Measurements from ENCODE around the gene CHCHD6. TPM values are rescaled to one million over a fixed set of nuclear protein-coding genes. Genes with fewer than 3 reads are reported as not detected.

CHCHD6 gene
- total RNA-seq, 2 donors from 2014 or later: 8.4 to 10.9 TPM

DNA sequence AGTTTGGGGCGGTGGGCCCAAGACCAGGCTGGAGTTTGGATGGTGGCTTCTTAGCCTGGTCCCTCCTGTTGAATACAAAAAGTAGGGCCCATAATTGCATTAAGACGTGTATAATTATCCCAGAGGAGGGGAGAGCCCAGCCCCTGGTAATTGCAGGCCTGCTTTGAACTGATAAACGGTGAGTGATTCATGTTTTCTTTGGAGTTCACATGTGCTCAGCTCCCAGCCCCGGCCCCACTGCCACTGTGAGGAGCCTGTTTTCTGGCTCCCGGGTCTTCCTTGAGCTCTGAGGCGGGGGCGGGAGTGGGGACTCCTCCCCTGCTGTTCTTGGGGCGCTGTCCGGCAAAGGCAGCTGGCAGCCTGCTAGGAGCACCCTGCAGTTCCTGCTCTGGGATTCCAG, 282.0 kb downstream of the CHCHD6 start:
- TF ChIP-seq, protein P1, sequence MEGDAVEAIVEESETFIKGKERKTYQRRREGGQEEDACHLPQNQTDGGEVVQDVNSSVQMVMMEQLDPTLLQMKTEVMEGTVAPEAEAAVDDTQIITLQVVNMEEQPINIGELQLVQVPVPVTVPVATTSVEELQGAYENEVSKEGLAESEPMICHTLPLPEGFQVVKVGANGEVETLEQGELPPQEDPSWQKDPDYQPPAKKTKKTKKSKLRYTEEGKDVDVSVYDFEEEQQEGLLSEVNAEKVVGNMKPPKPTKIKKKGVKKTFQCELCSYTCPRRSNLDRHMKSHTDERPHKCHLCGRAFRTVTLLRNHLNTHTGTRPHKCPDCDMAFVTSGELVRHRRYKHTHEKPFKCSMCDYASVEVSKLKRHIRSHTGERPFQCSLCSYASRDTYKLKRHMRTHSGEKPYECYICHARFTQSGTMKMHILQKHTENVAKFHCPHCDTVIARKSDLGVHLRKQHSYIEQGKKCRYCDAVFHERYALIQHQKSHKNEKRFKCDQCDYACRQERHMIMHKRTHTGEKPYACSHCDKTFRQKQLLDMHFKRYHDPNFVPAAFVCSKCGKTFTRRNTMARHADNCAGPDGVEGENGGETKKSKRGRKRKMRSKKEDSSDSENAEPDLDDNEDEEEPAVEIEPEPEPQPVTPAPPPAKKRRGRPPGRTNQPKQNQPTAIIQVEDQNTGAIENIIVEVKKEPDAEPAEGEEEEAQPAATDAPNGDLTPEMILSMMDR (IDR thresholded peaks at IDR 0.05): no peak
- peaks cover 0 to 44% of the 10 kb centered on the region in 2 donors for H3K4me1 ChIP-seq
- H3K9me3 ChIP-seq: no peaks in the 10 kb centered on the region
- H3K4me3 ChIP-seq: no peak overlapping the region
- no peaks in the 10 kb centered on the region for H3K27me3 ChIP-seq
- DNase-seq (ENCODE audit: low spot score): no peak
- peaks cover 10% of the 10 kb centered on the region for H3K36me3 ChIP-seq
- H3K27ac ChIP-seq: no peak overlapping the region

DNA sequence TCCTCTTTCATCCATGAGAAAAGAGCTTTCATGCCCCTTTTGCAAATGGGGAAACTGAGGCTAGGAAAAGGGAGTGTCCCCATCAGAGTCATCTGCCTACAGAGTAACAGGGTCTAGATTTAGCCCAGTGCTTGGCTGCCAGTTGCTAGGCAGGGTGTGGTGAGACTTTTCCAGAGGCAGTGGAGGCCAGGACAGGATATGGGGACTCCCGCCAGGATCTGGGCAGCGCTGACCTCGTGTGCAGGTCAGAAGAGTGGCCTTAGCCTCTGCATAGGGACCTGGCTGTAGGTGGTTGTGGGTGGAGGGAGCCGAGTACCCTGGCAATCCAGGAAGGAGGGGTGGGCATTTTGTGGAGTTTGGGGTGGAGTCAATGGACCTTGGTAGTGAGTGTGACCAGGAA, 283.1 kb downstream of the CHCHD6 start:
- H3K27ac ChIP-seq: no peak overlapping the region
- no peaks in the 10 kb centered on the region for H3K9me3 ChIP-seq
- no peaks in the 10 kb centered on the region for H3K27me3 ChIP-seq
- DNase-seq (ENCODE audit: low spot score): no peak
- peaks cover 0 to 51% of the 10 kb centered on the region in 2 donors for H3K4me1 ChIP-seq
- H3K36me3 ChIP-seq: peaks cover 10% of the 10 kb centered on the region
- no peak overlapping the region for H3K4me3 ChIP-seq
- TF ChIP-seq, protein P1 (IDR thresholded peaks at IDR 0.05): no peak

DNA sequence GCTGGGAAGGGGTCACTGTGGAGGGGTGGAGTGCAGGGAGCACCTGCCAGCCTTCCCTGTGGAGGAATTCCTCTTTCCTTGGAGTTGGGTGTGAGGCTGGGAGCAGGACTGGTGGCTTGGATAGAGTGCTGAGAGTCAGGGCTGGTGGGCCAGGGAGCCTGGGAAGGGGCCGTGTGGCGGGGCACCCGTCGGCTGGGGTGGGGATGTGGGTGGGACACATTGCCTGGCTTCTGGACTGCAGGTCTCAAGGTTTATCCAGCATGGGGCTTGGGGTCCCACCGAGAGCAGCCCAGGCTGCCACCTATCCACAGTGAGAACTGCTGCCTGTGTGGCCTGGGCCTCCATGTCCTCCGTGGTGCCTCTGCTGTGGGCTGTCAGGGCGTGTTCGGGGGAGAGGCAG, 283.6 kb downstream of the CHCHD6 start:
- DNase-seq (ENCODE audit: low spot score): no peak
- Histone ChIP-seq H3K27me3 (no peaks in the 10 kb centered on the region), H3K27ac (no peak overlapping the region), H3K9me3 (no peaks in the 10 kb centered on the region), H3K4me3 (no peak overlapping the region), H3K36me3 (peaks cover 10% of the 10 kb centered on the region), H3K4me1 (peaks cover 0 to 51% of the 10 kb centered on the region in 2 donors)
- TF ChIP-seq, protein P1 (IDR thresholded peaks at IDR 0.05): no peak

DNA sequence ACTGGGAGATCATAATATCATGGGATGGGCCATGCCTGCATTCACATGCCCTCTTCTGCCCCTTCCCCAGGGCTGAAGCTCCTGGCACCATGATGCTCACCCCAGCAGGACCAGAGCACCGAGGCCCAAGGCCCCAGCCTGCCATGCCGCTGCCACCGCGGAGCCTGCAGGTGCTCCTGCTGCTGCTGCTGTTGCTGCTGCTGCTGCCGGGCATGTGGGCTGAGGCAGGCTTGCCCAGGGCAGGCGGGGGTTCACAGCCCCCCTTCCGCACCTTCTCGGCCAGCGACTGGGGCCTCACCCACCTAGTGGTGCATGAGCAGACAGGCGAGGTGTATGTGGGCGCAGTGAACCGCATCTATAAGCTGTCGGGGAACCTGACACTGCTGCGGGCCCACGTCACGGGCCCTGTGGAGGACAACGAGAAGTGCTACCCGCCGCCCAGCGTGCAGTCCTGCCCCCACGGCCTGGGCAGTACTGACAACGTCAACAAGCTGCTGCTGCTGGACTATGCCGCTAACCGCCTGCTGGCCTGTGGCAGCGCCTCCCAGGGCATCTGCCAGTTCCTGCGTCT, 284.5 kb downstream of the CHCHD6 start:
- Histone ChIP-seq H3K36me3 (peaks cover 10% of the 10 kb centered on the region), H3K9me3 (no peaks in the 10 kb centered on the region), H3K4me3 (no peak overlapping the region), H3K27ac (no peak overlapping the region), H3K27me3 (no peaks in the 10 kb centered on the region), H3K4me1 (peaks cover 0 to 59% of the 10 kb centered on the region in 2 donors)
- no peak for DNase-seq (ENCODE audit: low spot score)
- TF ChIP-seq, protein P1 (IDR thresholded peaks at IDR 0.05): no peak

GRCh38 chr3:126989316-126990023, 285.4 kb downstream of the CHCHD6 start:
- Histone ChIP-seq H3K9me3 (no peaks in the 10 kb centered on the region), H3K4me1 (peaks cover 0 to 59% of the 10 kb centered on the region in 2 donors), H3K27ac (no peak overlapping the region), H3K36me3 (peaks cover 10% of the 10 kb centered on the region), H3K4me3 (no peak overlapping the region), H3K27me3 (no peaks in the 10 kb centered on the region)
- DNase-seq (ENCODE audit: low spot score): no peak
- TF ChIP-seq, protein P1 (IDR thresholded peaks at IDR 0.05): no peak

Data from right atrium auricular region (tissue), 2 donors.